ENCODE data around the gene SYT5.
A peak's percentile ranks its signal among the peaks of the same experiment; 100 is the strongest.
"Not testable (repeated sequence)": the region's sequence is repeated elsewhere in the genome, so short reads cannot be mapped to it uniquely, and the experiment has no call there.

Gene SYT5

DNA sequence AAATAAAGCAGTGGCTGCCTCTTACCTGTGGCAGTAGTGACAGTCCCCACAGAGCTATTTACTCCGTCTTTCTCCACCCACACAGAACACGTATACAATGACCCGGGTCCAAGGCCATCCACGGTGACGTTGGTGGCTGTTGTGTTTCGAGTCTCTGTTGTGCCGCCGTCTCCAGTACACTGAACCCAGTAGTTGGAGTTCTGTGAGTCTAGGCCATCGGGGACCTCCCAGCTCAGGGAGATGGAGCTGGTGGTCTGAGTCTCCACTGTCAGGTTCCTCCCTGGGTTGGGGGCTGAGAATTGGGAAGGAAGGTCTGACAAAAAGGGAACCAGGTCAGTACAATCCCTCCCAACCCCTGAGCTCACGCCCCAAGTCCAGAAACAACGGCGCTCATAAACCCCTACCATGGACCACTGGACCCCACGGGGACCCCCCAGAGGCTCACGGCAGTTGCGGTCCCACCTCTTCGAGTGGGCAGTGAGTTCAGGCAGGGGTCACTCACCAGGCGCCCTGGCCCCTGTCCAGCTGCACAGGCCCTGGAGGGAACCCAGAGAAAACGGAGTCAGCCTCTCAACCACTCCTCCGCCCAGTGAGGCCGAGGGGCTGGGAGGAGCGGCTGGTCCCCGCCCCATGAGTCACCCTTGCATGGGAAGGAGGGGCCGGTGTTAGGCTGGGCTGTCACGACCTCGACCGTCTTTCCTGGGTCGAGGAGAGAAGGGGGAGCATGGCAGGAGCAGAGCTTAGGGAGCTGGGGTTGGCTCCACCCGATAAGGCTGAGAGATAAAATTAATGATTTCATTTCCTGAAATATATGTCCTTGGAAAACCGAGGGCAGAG is 26.8 kb upstream of the SYT5 start:
- DNase-seq: peak; percentile 54

GRCh38 chr19:55202199-55202598 is 22.1 kb upstream of the SYT5 start:
- not testable (repeated sequence) for DNase-seq

DNA sequence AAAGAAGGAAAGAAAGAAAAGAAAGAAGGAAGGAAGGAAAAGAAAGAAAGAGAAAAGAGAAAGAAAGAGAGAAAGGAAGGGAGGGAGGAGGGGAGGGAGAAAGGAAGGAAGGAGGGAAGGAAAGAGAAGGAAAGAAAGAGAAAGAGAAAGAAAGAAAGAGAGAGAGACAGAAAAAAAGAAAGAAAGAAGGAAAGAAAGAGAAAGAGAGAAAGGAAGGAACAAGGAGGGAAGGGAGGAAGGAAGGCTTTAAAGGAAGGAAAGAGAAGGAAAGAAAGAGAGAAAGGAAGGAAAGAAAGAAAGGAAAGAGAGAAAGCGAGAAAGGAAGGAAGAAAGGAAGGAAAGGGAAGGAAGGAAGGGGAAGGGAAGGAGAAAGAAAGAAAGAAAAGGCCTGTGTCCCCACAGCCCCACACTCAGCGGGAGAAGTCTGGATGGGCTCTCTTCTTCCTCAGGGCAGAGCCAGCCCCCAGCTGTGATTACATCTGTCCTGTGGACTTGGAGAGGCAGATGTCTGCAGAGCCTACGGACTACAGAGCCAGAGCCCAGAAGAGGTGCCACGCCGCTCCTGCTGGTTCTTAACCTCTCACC is 19.6 kb upstream of the SYT5 start:
- no peak for DNase-seq

- no peak for DNase-seq
Observed at GRCh38 chr19:55198651-55199050, 18.6 kb upstream of the SYT5 start.

- DNase-seq: peak; percentile 22
Observed at GRCh38 chr19:55197528-55197927, 17.4 kb upstream of the SYT5 start.

GRCh38 chr19:55196803-55197202 is 16.7 kb upstream of the SYT5 start:
- DNase-seq: no peak

GRCh38 chr19:55193481-55193880 is 13.4 kb upstream of the SYT5 start:
- DNase-seq: no peak

DNA sequence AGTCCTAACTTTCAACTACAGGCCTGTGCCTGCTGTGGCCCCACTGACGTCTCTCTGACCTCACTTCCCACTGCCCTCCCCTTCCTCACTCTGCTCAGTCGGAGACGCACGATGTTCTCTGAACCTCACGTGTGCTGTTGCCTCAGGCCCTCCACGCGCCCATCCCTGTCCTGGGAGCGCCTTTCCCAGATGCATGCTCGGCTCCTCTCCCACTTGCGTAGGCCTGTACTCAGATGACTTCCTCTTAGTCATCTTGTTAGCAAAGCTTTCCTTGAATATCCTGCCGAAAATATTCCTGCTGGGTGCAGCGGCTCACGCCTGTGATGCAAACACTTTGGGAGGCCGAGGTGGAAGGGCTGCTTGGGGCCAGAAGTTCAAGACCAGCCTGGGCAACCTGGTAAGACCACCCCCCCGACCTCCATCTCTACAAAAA is 9.3 kb upstream of the SYT5 start:
- DNase-seq: no peak

DNA sequence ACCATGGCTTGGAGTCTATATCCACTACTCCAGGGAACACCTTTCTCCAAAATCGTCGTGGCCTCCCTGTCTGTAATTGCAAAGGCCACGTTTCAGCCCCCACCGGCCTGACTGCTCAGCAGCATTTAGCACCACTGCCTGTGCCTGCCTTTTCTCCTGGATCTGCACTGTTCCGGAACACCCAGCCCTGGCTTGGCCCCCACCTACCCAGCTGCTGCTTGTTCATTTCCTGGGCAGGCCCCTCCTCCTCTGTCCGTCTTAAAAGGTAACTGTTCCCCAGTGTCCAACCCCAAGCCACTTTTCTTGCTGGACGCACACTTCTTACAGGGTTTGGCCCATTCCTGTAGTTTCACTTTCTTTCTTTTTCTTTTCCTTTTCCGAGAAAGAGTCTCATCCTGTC is 8.5 kb upstream of the SYT5 start:
- no peak for DNase-seq

GRCh38 chr19:55186080-55186479 is 6.0 kb upstream of the SYT5 start:
- no peak for DNase-seq

GRCh38 chr19:55181740-55182139 is 1.7 kb upstream of the SYT5 start:
- DNase-seq: no peak

GRCh38 chr19:55178781-55179599 is 1.1 kb downstream of the SYT5 start:
- peak; percentile 84 for DNase-seq

DNA sequence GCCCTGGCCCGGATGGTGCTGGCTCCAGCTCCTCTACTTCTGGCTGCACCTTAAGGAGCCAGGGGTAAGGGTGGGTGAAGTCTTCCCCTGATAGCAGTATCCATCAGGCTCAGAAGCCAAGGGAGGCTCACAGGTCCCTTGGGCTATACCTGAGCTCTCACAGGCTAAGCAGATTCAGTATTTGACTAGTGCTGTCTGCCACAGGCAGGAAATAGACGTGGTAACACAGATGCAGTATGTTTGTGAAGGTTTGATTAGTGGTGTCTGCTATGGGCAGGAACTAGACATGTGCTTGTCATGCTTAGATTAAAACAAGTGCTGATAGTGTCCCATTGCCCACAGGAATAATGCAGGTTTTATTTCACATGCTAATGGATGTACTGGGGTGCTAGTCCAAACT is 4.0 kb downstream of the SYT5 start:
- no peak for DNase-seq

DNA sequence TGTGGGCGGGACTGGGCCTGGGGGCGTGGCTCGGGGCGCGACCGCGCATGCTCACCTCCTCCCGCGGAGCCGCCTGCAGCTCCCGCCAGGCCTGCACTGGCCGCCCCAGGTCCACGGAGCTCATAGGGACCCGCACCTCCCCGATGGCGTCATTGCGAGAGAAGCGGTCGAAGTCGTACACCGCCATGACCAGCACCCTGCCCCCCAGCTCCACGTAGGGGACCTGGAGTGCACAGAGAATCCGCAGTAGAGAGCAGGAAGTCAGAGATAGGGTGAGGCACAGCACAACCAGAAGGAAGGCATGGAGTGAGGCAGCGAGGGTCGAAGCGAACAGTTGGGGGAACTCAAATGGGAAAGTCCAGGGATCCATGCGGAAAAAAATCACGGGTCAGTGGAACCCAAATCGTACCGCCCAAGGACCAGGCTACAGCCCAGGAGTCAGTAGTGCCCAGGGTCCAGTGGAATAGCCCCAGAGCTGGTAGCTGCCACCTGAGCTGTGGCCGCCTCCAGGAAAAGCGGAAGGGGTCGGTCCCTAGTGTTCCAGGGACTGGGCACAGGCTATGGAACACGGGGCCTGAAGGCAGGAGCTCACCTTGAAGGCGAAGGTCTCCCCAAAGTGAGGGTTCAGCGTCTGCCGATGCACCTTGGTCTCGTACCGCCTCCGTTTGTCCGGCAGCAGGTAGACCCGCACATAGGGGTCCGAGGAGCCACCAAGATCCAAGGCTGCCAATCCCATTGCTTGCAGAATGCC is 4.8 kb downstream of the SYT5 start:
- DNase-seq: no peak

- DNase-seq: no peak
Observed at GRCh38 chr19:55174425-55175116, 5.5 kb downstream of the SYT5 start.

GRCh38 chr19:55173714-55174409 is 6.2 kb downstream of the SYT5 start:
- DNase-seq: no peak

- DNase-seq: no peak
Observed at GRCh38 chr19:55173186-55173713, 6.8 kb downstream of the SYT5 start.

DNA sequence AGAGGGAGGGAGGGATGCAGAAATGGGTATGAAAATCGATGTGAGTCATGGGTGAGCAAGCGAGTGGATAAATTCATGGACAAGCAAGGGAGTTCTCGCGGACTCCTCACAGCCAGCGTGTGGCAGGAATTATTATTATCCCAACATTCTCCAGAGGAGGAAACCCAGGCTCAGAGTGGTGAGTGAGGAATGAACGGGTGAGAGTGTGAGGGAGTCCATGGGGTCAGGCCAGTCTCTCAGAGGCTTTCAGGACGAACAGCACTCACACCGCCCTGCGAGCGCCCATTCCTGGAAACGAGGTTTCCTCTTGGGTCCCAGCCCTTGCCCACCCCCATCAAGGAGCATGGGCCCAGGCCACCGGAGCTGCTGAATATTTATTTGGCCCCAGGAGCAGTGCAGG is 7.3 kb downstream of the SYT5 start:
- DNase-seq: no peak

DNA sequence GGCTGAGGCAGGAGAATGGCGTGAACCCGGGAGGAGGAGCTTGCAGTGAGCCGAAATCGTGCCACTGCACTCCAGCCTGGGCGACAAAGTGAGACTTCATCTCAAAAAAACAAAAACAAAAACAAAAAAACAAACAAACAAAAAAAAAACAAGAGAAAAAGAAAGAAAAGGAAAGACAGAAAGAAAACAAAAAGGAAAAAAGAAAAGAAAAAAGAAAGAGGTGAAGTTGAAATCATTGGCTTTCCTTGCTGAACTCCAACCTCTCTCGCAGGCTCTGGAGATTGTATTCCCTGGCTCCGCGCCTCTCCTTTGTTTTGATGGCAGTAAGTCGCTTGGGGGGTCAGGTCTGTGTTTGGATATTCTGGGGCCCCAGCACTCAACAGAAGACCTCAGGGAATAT is 7.8 kb downstream of the SYT5 start:
- DNase-seq: not testable (repeated sequence)

GRCh38 chr19:55171440-55171839 is 8.6 kb downstream of the SYT5 start:
- DNase-seq: no peak

- DNase-seq: no peak
Observed at GRCh38 chr19:55169136-55169535, 11.0 kb downstream of the SYT5 start.
